NCI-H1694 treated with DMSO at 0.1 percent for 48 hours (cell line): ENCODE results near the gene CARS1.

Experiments
- DNase-seq: peaks from one replicate; lab custom pipeline; 2025; lab: John Stamatoyannopoulos, UW

Gene CARS1

GRCh38 chr11:3060436-3061025 is 3.3 kb upstream of the CARS1 start:
- DNase-seq: no peak

GRCh38 chr11:3058753-3059664 is 1.8 kb upstream of the CARS1 start:
- no peak for DNase-seq

DNA sequence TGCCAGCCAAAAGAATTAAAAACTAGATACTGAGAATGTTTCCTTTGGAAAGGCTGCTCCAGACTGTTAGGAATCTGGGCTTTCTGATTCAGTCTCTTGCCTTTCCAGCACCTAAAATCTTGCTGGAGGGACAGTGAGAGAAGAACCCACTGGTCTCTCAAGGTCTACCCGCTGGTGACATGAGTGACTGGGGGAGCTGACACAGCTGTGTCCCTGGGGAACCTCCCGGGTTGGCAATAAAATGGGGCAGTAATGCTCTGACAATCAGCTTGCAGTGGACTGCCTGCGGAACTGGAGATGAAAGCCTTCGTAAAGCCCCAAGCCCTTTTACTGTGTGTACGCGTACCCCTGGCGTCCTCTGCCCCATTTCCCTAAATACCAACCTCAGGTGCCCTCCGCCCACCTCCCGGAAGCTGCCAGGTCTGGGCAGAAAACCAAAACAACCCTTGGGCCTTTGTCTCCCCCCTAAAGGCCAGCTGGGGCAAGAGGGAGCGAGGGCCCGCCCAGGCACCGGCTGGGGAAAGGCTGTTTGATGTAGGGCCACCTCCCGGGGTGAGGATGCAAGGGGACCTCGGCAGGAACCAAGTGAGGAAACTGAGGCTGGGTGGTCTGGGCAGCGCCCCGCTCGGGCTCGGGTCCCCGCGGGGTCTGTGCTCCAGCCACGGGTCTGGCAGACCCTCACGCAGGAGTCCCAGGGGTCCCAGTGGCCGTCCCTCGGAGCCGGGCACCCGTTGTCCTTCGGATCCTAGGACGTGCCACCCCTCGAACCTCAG is 741 bp downstream of the CARS1 start:
- no peak for DNase-seq

DNA sequence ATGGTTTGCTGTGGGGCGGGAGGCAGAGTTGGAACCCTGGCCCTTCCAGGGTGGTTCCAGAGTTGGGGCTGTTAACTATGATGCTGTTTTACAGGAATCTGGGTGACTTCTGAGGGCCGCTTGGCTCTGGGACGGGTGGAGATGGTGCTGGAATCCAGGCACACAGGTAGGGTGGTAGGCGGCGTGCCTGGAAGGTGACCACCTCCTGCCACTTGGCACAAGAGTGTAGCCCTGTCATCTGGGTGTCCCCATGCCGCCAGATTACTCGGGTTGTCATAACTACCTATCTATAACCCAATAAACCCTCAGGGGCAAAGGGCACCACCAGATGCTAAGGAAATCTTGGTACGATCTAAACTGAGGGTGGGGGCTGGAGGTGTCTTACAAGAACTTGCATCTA is 1.3 kb downstream of the CARS1 start:
- DNase-seq: no peak

GRCh38 chr11:3052567-3052966 is 4.7 kb downstream of the CARS1 start:
- no peak for DNase-seq

DNA sequence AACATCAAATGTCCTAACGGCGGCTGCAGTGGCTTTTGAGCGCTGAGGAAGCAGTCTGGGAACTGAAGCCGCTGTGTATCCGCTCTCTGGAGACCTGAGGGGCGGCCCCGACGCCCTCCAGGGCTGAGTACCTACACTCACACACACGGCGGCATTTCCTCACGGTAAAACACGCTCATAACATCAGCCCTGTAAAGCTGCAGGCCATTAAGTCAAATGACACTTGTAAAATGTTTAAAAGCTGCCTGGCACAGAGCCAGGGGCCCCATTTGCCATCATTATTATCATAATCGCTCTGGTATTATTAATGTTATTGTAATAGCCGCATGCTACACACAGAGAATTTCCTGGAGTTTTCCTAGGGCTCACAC is 5.1 kb downstream of the CARS1 start:
- DNase-seq: no peak

GRCh38 chr11:3051196-3052108 is 5.8 kb downstream of the CARS1 start:
- DNase-seq: no peak

DNA sequence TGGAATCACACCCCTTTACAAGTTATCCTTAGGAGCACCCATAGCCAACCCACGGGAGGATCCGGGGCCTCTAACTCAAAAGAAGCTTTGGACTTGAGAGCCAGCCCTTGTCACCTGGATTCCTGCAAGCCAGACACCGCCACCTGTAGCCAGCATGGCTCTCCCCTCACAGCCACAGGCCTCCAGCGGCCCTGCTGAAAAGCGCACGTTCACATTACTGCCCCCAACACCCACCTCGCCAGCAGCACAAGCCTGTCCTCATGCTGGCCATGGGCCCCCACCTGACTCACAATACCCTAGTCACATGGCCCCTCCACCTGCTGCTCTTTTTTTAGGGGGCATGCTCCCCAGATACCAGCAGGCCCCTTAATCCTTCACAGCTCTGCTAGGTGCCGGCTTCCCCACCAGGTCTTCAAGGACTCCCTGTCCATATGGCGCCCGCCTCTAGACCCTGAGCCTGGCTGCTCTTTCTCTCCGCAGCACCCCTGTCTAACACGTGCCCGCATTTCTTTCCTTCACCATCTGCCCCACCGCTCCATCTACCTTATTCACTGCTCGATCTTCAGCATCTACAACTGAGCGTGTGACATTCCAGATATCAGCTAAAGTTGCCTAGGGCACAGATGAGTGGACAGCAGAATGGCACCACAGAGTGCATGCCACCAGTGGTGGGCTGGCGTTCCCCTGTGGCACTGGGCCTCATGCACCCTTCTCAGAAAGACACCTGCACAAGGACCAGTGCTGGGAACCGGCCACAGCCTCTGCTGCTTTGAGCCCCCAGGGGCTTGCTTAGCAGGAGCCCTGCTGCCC is 6.6 kb downstream of the CARS1 start:
- no peak for DNase-seq

DNA sequence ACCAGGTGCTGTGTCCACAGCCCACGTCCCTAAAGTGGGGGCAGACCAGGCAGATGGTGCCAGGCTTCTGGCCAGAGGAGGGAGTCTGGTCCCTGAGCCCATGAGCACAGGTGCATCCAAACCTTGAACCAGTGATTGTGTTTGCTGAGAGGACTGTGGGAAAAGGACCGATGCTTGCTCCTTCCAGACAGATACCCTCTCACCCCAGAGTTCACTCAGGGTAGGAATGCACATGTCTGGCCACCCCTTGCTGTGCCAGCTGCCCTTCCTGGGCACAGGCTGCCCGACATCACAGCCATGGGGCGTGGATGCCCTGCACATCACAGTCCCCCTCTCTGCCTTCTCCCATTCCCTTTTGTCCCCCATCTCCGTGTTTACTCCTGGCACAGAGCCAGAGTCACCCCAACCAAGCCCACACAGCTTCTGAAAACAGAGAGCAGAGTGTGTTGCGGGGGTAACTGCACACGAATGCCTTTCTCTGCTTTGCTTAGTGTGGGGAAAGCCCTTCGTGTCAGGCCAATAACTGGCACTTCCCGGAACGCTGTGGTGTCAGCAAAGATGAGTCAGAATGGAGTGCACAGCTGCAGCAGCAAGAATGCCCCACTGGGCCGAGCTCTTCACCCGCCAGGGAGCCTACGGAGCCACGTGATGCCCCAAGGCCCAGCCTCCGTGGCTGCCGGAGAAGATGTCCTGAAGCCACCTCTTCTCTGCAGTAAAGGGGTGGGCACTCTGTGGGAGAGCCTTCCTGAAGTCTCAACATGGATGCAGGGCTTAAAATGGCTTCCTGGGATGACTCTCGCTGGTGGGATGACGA is 7.6 kb downstream of the CARS1 start:
- DNase-seq: peak; percentile 31

GRCh38 chr11:3047637-3048036 is 9.6 kb downstream of the CARS1 start:
- DNase-seq: no peak

GRCh38 chr11:3046641-3047040 is 10.6 kb downstream of the CARS1 start:
- no peak for DNase-seq

GRCh38 chr11:3046190-3046589 is 11.0 kb downstream of the CARS1 start:
- no peak for DNase-seq

GRCh38 chr11:3044915-3045314 is 12.3 kb downstream of the CARS1 start:
- DNase-seq: no peak

DNA sequence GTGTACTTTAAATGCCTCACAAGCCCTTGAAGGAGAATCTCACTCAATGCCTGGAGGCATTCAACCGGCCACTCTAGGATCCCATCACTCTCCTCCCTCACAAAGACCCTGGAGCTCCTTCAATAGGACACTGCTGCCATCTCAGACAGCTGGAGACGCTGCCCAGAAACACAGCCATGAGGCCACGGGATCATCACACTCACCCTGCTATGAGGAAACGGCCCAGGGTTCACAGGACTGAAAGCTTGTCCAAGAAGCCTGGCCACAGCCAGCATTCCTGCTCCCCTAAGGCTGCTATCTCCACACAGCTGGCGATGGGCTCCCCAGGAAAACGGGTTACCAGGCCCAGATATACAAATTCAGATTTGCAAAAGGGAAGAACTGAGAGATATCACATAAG is 13.2 kb downstream of the CARS1 start:
- no peak for DNase-seq

GRCh38 chr11:3043315-3043871 is 13.8 kb downstream of the CARS1 start:
- no peak for DNase-seq

DNA sequence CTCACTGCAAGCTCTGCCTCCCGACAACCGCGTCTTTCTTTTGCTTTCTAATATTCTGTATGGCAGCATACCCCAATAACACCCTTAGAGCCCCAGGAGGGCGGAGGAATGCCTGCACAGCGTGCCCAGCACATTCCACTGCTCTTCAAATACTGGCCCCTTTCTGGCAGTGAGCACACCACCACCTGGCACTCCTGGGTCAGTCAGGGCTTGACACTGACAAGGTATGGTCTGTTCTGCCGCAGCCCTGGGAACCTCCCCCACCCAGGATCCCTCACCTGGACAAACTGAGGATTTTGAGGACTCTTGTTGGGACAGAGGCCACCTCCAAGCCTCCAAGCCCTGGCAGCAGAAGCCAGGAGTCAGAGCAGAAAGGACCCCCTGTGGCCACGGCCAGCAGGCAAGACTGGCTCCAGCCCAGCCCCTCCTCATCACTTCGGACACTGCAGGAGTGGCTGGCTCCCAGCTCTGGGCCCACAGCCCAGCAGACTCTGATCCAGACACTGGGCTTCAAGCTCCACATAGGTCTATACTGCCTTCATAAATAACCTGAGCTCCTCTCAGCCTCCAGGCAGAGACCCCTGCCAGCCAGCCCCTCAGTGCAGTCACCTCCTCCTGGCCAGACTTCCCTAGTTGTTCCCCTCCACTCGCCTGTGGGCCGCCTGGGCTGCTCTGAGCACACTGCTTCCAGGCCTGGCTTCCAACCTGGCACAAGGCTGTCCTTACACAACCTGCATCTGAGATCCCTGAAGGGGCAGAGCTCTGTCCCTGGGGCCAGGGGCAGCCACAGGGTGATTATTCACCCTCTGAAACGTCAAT is 14.5 kb downstream of the CARS1 start:
- DNase-seq: no peak

- DNase-seq: no peak
Observed at GRCh38 chr11:3041699-3042441, 15.4 kb downstream of the CARS1 start.

- DNase-seq: no peak
Observed at GRCh38 chr11:3040881-3041280, 16.3 kb downstream of the CARS1 start.
